ENCODE data around the gene MUC4. TPM values are rescaled to one million over a fixed set of nuclear protein-coding genes. Genes with fewer than 3 reads are reported as not detected.

The MUC4 gene
- total and polyA plus RNA-seq, 9 of the 15 experiments (the other 6 are each of a cell fraction or from before 2014, with no cell fraction given) = under 0.01 to 0.21 (median 0.10) TPM; not detected in 4

GRCh38 chr3:195774917-195775316, 36.8 kb downstream of the MUC4 start (continued):
- peak; percentile 75 for TF ChIP-seq REST (IDR thresholded peaks at IDR 0.05; ENCODE audit: borderline replicate concordance)
- TF ChIP-seq REST (CRISPR knock-in tag; IDR thresholded peaks at IDR 0.05; ENCODE audit: low read depth) = no peak
- TF ChIP-seq DEAF1 (CRISPR knock-in tag; IDR thresholded peaks at IDR 0.05) = peak; percentile 49
- TF ChIP-seq SRSF7 (optimal IDR thresholded peaks at IDR 0.05; ENCODE audit: low read depth, low read length) = no peak
- TF ChIP-seq WHSC1 (IDR thresholded peaks at IDR 0.05; ENCODE audit: low read length) = no peak
- TF ChIP-seq SNAPC5 (CRISPR knock-in tag; IDR thresholded peaks at IDR 0.05) = no peak
- TF ChIP-seq CCAR2 (IDR thresholded peaks at IDR 0.05; ENCODE audit: low read depth, low read length) = no peak
- no peak for TF ChIP-seq GATA2 (CRISPR knock-in tag; IDR thresholded peaks at IDR 0.05)
- no peak for TF ChIP-seq ZNF551 (CRISPR knock-in tag; IDR thresholded peaks at IDR 0.05)
- 0 out of 2 replicates have a peak, but pooled peaks have one; percentile 50 for TF ChIP-seq ZNF766 (CRISPR knock-in tag; conservative IDR thresholded peaks at IDR 0.05)
- no peak for TF ChIP-seq ZBTB7A (IDR thresholded peaks at IDR 0.05; ENCODE audit: borderline replicate concordance, control insufficient read depth, low read depth, low read length)
- TF ChIP-seq ZNF253 (CRISPR knock-in tag; conservative IDR thresholded peaks at IDR 0.05) = no peak
- TF ChIP-seq RAD21 (CRISPR knock-in tag; conservative IDR thresholded peaks at IDR 0.05 in 1 of 2, IDR thresholded peaks at IDR 0.05 in 1 of 2) = peak; percentile 56 to 69
- no peak for TF ChIP-seq EGR1 (conservative IDR thresholded peaks at IDR 0.05)
- 0 out of 2 replicates have a peak, but pooled peaks have one; percentile 26 for TF ChIP-seq TFAP4 (CRISPR knock-in tag; IDR thresholded peaks at IDR 0.05; ENCODE audit: borderline replicate concordance)
- TF ChIP-seq SMAD3 (CRISPR knock-in tag; conservative IDR thresholded peaks at IDR 0.05) = no peak
- 0 out of 2 replicates have a peak, but pooled peaks have one; percentile 25 for TF ChIP-seq RB1 (IDR thresholded peaks at IDR 0.05; ENCODE audit: low read depth)
- TF ChIP-seq KLF16 (IDR thresholded peaks at IDR 0.05) = 0 out of 2 replicates have a peak, but pooled peaks have one; percentile 18
- TF ChIP-seq POLR3A (IDR thresholded peaks at IDR 0.05; ENCODE audit: borderline replicate concordance, extremely low read depth, insufficient read depth, insufficient read length) = no peak

Measured in K562 (cell line).